Effector memory CD8-positive, alpha-beta T cell (primary cell): Measurements from ENCODE around the gene CST6.
"Not testable (repeated sequence)": the region's sequence is repeated elsewhere in the genome, so short reads cannot be mapped to it uniquely, and the experiment has no call there.

Experiments used
- ATAC-seq: fragments of 150-1000 bp; cut with Tn5 transposase; replicated peaks from 2 replicates; pipeline ENCODE4 v1.10.0; 2021; ENCODE audit warnings: mild to moderate bottlenecking, moderate library complexity
- DNase-seq, 3 experiments: peaks; one replicate each; pipeline ENCODE4 v3.0.0; 2021
- H3K27ac Mint-ChIP-seq, 2 donors: one replicate each; pipeline ENCODE4 v1.8.0; 2022; ENCODE audit warnings: mild to moderate bottlenecking in 2 of 2, mixed read lengths in 2 of 2, moderate library complexity in 2 of 2
- H3K27me3 Mint-ChIP-seq, 2 donors: one replicate each; pipeline ENCODE4 v1.8.0; 2022; ENCODE audit warnings: mixed read lengths in 2 of 2
- H3K36me3 Mint-ChIP-seq: one replicate; pipeline ENCODE4 v1.8.0; 2022; ENCODE audit warnings: mild to moderate bottlenecking, moderate library complexity, mixed read lengths; ENCODE audit not compliant: insufficient read depth
- H3K4me1 Mint-ChIP-seq, 2 donors: one replicate each; pipeline ENCODE4 v1.8.0; 2022; ENCODE audit warnings: low read depth in 2 of 2, mixed read lengths in 2 of 2
- H3K4me3 Mint-ChIP-seq, 2 donors: one replicate each; pipeline ENCODE4 v1.8.0; 2022; ENCODE audit warnings: mild to moderate bottlenecking in 2 of 2, mixed read lengths in 2 of 2, moderate library complexity in 2 of 2
- H3K9me3 Mint-ChIP-seq, 2 donors: one replicate each; pipeline ENCODE4 v1.8.0; 2022; ENCODE audit warnings: mixed read lengths in 2 of 2

The CST6 gene

DNA sequence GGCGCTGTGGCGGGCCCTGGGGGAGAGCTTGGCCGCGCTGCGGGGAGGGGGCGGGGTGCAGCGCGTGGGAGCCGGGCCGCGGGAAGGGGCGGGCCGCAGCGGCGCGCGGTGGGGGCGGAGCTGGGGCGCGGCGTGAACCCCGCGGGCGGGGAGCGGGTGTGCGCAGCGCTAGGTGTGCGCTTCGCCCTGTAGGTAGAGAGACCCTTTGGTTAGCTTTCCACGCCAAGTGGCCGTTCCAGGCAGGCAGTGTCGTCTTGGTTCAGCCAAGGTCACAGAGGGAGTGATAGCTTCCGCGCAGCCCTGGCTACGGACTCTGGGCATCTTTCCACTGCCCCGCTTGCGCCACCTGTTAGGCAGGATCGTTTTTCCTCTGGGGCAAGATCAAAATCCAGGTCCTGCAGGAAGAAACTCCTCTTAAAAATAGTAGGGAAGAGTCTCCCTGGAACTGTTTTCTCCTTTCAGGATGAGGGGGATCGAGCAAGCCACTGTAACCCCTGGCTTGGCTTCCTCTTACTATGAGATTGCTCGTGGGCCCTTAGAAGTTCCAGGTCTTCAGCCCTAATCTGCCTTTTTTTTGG is 9.1 kb upstream of the CST6 start:
- ATAC-seq (peak; percentile 72), DNase-seq (no peak)
- Mint-ChIP-seq H3K4me3 (peak overlapping the region; percentile 97), H3K9me3 (no peaks in the 10 kb centered on the region), H3K27me3 (no peaks in the 10 kb centered on the region), H3K4me1 (peaks cover 24 to 29% of the 10 kb centered on the region in 2 donors), H3K27ac (peak overlapping the region; percentile 96 to 97), H3K36me3 (peaks cover 45% of the 10 kb centered on the region)

DNA sequence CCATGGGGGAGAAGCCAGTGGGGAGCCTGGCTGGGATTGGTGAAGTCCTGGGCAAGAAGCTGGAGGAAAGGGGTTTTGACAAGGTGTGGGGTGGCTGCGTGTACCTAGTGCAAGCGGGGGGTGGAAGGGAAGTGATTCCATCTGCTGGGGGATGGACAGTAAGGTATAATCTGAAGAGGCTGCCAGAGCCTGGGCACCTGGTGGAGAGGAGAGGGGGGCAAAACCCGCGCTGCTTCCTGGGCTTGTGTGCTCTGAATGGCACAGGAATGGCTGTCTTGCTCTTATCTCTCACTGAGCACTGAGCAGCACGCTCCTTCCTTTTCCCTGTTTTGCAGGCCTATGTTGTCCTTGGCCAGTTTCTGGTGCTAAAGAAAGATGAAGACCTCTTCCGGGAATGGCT is 8.5 kb upstream of the CST6 start:
- H3K4me3 Mint-ChIP-seq, result peak overlapping the region; percentile 97
- DNase-seq, result no peak
- peaks cover 23 to 29% of the 10 kb centered on the region in 2 donors for H3K4me1 Mint-ChIP-seq
- ATAC-seq, result no peak
- peaks cover 40% of the 10 kb centered on the region for H3K36me3 Mint-ChIP-seq
- no peaks in the 10 kb centered on the region for H3K9me3 Mint-ChIP-seq
- no peaks in the 10 kb centered on the region for H3K27me3 Mint-ChIP-seq
- peak overlapping the region in 1 of 2 donors; percentile 96 for H3K27ac Mint-ChIP-seq

DNA sequence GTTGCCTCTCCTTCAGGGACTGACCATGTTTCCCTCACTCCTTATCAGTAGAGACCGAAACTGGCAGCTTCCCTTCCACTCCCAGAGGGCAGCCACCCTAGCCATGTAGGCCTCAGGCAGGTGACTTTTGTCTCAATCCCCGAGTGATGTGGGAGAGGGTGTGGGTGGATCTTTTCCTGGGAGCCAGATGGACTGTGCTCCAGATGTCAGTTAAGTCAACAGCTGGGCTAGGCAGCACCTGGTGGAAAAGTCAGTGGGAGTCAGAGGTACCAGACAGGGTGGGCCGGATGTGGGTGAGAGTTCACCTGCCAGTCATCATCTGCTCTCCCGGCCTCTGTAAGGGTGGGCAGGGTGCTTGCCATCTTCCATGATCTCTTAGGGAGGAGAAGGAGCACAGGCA is 7.6 kb upstream of the CST6 start:
- H3K27ac Mint-ChIP-seq, result peak overlapping the region in 1 of 2 donors; percentile 26
- peaks cover 31% of the 10 kb centered on the region for H3K36me3 Mint-ChIP-seq
- peaks cover 16 to 28% of the 10 kb centered on the region in 2 donors for H3K4me1 Mint-ChIP-seq
- no peaks in the 10 kb centered on the region for H3K9me3 Mint-ChIP-seq
- no peak overlapping the region for H3K4me3 Mint-ChIP-seq
- no peak for ATAC-seq
- no peaks in the 10 kb centered on the region for H3K27me3 Mint-ChIP-seq
- DNase-seq, result no peak

DNA sequence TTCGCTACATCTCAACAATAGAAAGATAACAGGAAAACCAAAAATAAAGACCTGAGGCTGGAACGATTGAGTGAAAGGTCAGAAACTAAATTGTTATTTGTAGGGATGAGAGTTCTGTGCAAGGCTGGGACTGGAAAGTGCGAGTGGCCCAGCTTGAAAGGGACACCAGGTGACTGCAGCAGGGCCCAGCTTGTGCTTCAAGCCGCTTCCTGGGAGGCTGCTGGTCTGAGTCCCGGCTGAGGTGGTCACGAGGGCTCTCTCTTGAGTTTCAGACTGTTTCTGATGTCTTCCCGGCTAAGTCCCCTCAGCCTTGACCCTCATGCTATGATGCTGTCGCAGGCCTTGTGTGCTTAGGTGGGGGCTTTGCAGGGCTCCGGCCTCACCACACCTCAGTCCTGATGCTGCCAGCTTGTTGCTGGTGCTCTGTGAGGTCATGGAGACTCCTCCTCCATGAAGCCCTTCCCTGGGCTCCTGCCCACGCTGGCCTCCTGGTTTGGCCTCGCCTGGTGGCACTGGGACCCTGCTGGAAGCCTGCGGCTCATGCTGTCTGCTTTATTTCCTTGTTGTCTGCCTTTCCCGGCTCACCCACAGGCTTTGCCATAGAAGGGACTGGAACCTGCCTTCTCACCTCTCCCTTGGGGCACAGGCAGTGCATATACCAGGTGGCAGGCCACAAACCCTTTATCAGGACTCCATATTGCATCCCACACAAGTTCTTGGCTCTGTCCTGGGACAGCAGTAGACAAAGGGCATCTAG is 5.5 kb upstream of the CST6 start:
- DNase-seq, result no peak
- Mint-ChIP-seq H3K4me1 (peaks cover 4 to 18% of the 10 kb centered on the region in 2 donors), H3K27me3 (peaks cover 4 to 9% of the 10 kb centered on the region in 2 donors), H3K36me3 (peaks cover 21% of the 10 kb centered on the region), H3K4me3 (no peak overlapping the region), H3K9me3 (no peaks in the 10 kb centered on the region), H3K27ac (no peak overlapping the region)
- no peak for ATAC-seq

DNA sequence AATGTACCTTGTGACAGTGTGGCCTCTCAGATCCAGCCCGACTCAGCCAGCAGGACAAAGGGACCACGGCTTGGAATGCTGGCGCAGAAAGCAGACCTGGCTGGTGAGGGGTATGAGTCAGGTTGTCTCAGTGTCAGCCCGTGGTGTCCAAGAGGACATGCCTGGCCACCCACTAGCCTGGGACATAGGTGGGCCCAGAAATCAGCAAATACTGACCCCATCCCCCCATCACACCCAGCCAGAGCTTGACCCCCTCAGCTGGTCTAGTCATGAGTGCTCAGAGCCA is 5.0 kb upstream of the CST6 start:
- Mint-ChIP-seq H3K4me3 (no peak overlapping the region), H3K9me3 (no peaks in the 10 kb centered on the region), H3K27me3 (peaks cover 4 to 9% of the 10 kb centered on the region in 2 donors), H3K27ac (no peak overlapping the region), H3K36me3 (peaks cover 20% of the 10 kb centered on the region), H3K4me1 (peaks cover 4 to 14% of the 10 kb centered on the region in 2 donors)
- DNase-seq (no peak), ATAC-seq (no peak)

DNA sequence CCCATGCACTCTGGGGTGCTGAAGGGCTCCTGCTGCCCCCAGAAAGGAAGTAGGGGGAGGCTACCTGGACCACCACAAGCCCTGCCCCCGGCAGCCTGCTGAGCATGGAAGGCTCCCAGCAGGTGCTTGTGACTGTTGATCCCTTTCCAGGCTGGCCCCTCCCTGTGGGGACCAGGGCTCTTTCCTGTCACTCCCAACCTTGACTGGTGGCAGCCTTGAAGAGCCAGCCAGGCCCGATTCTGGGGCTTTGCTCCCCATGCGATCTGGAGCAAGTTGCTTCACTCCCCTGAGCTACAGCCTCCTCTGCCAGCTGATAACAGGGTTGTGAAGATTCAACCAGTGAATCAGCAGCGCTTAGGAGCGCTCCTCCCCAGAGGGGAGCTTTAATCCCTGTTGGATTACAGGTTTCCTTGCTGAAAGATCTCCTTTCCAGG is 4.6 kb upstream of the CST6 start:
- no peak overlapping the region for H3K27ac Mint-ChIP-seq
- no peaks in the 10 kb centered on the region for H3K9me3 Mint-ChIP-seq
- DNase-seq (no peak), ATAC-seq (no peak)
- no peak overlapping the region for H3K4me3 Mint-ChIP-seq
- H3K4me1 Mint-ChIP-seq, result peaks cover 3 to 11% of the 10 kb centered on the region in 2 donors
- H3K36me3 Mint-ChIP-seq, result peaks cover 16% of the 10 kb centered on the region
- H3K27me3 Mint-ChIP-seq, result peaks cover 4 to 12% of the 10 kb centered on the region in 2 donors

DNA sequence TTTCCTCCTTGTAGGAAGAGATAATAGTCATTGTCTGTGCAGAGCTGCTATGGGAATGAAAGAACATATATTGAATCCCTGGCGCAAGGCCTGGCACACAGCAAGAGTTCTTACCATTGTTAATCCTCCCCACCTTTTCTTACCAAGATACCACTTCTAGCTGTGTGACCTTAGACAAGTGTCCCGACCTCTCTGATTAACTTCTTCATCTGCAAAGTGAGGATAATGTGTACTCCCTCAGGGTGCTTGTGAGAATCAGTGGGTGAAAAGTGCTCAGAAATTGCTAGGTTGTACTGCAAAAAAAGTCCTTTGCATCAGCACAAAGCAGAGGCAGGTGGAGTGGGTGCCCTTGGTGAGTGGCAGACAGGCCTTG is 3.7 kb upstream of the CST6 start:
- H3K4me1 Mint-ChIP-seq, result peaks cover 0 to 5% of the 10 kb centered on the region in 2 donors
- H3K27me3 Mint-ChIP-seq, result peaks cover 4 to 21% of the 10 kb centered on the region in 2 donors
- no peaks in the 10 kb centered on the region for H3K9me3 Mint-ChIP-seq
- DNase-seq, result no peak
- peaks cover 13% of the 10 kb centered on the region for H3K36me3 Mint-ChIP-seq
- no peak overlapping the region for H3K27ac Mint-ChIP-seq
- no peak for ATAC-seq
- H3K4me3 Mint-ChIP-seq, result no peak overlapping the region

DNA sequence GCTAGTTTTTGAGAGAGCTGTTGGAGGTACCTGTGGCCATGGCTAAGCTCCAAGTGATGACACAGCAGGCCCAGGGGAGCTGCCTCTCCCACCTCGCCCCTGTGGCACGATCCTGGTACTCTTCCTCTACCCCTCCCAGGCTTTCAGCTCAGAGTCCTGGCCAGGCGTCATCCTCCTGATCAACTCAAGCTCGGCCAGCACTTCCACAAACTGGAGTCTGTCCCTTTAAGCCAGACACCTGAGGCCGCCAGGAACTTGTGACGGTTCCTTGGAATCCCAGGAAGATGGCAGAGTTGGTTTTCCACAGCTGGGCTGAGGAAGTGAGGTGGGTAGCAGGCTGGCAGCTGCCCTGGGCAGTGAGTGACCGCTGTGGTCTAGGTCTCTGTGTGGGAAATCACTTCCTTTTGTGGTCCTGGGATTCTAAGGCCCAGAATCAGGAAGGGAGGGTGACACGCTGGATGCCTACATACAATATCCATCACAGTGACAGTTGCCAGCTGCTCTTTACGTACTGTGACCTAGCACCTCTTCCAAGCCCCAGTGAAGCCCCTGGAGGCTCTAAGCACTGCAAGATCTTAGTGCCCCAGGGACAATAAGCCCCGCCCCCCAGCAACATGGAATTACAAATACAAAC is 3.2 kb upstream of the CST6 start:
- Mint-ChIP-seq H3K9me3 (no peaks in the 10 kb centered on the region), H3K4me3 (no peak overlapping the region), H3K27me3 (peaks cover 4 to 25% of the 10 kb centered on the region in 2 donors), H3K36me3 (peaks cover 11% of the 10 kb centered on the region), H3K27ac (no peak overlapping the region), H3K4me1 (peaks cover 0 to 2% of the 10 kb centered on the region in 2 donors)
- ATAC-seq, result no peak
- no peak for DNase-seq

DNA sequence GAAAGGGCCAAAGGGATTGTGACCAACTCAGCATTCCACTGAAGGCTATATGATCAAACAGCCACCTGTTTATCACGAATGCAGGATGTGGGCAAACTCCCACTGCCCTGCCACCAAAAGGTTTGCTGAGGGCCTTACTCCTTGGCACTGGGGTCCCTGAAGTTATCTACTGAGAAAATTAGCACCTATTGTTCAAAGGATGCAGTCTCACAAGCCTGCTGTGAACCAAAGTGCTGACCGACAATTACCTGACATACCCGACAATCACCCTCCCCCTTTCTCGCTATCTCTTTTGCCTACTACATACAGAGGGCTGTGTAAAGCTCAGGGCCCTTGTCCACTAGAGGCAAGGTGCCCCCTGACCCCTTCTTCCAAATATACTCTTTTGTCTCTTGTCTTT is 1.8 kb upstream of the CST6 start:
- not testable (repeated sequence) for ATAC-seq, H3K4me1 Mint-ChIP-seq, H3K4me3 Mint-ChIP-seq, H3K9me3 Mint-ChIP-seq, H3K27ac Mint-ChIP-seq, DNase-seq, H3K36me3 Mint-ChIP-seq
- peaks cover 10 to 29% of the 10 kb centered on the region in 2 donors for H3K27me3 Mint-ChIP-seq

DNA sequence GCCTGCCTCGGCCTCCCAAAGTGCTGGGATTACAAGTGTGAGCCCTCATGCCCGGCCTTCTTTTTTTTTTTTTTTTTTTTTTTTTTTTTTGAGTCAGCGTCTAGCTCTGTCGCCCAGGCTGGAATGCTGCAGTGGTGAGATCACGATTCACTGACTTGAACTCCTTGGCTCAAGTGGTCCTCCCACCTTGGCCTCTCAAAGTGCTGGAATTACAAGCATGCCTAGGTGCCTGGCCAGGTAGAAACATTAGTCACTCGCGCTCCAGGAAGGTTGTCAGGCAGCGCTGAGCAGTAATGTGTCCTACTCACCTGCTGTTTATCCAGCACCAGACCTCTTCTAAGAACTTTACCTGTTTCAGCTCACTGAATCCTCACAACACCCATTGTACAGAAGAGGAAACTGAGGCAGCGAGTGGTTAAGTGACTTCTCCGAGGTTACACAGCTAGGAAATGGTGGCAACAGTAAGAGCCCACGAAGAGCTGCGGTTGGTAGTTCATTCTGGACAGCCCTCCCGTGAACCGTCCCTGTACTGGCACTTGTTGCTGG is 496 bp upstream of the CST6 start:
- Mint-ChIP-seq H3K27ac (no peak overlapping the region), H3K36me3 (no peaks in the 10 kb centered on the region), H3K4me3 (no peak overlapping the region), H3K4me1 (peaks cover 0 to 2% of the 10 kb centered on the region in 2 donors), H3K9me3 (no peaks in the 10 kb centered on the region), H3K27me3 (peaks cover 10 to 31% of the 10 kb centered on the region in 2 donors)
- ATAC-seq (no peak), DNase-seq (no peak)

DNA sequence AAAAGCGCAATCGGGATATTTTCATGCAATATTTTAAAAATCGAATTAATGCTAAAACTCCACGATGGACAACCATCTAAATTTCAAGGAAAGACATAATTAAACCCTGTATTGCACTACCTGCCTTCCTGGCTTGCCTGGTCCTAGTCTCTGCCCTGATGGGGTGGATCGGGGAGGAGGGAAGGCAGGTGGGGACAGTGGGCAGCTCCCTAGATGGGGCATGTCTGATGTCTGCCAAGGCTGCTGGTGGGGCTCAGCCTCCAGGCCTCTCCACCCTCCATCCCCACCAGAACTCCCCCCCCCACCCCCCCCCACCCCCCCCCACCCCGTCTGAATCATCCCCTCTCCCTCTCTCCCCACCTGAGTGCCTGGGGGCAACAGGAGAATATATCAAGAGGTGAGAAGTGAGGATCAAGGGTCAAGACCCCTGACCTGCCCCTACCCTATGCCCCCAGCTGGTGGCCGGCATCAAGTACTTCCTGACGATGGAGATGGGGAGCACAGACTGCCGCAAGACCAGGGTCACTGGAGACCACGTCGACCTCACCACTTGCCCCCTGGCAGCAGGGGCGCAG is 650 bp downstream of the CST6 start:
- no peak for ATAC-seq
- DNase-seq, result no peak
- Mint-ChIP-seq H3K27ac (no peak overlapping the region), H3K9me3 (no peaks in the 10 kb centered on the region), H3K4me1 (peaks cover 0 to 2% of the 10 kb centered on the region in 2 donors), H3K27me3 (peaks cover 10 to 31% of the 10 kb centered on the region in 2 donors), H3K4me3 (no peak overlapping the region), H3K36me3 (no peaks in the 10 kb centered on the region)

DNA sequence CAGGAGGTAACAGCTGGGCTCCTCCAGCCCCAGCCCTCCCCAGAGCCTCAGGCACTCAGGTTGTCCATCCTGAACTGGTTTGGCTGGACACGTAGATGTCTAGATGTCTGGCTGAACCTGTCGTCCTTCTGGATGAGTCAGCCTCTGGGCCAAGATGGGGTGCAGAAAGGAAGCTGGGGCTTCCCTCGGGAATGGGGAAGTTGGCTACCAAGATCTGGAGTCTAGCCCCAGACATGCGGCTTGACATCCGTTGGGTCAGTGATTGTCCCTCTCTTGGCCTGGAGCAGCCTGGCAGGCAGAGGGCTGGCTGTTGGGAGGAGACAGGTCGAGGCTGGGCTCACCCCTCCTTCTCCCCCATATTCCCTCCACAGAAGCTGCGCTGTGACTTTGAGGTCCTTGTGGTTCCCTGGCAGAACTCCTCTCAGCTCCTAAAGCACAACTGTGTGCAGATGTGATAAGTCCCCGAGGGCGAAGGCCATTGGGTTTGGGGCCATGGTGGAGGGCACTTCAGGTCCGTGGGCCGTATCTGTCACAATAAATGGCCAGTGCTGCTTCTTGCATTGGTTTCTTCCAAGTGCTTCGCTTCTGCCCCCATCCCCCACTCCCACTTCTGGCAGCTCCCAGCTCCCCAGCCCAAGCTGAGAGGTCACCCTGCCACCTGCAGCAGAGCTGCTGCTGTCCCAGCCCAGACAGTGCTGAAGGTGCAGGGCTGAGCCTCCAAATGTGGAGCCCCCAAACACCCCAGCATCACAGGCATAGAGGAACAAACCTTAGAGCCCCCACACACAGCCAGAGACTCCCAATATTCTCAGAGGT is 1.3 kb downstream of the CST6 start:
- Mint-ChIP-seq H3K27ac (no peak overlapping the region), H3K4me3 (no peak overlapping the region), H3K36me3 (no peaks in the 10 kb centered on the region), H3K27me3 (peaks cover 10 to 31% of the 10 kb centered on the region in 2 donors), H3K4me1 (peaks cover 0 to 2% of the 10 kb centered on the region in 2 donors), H3K9me3 (no peaks in the 10 kb centered on the region)
- ATAC-seq, result no peak
- DNase-seq, result no peak

DNA sequence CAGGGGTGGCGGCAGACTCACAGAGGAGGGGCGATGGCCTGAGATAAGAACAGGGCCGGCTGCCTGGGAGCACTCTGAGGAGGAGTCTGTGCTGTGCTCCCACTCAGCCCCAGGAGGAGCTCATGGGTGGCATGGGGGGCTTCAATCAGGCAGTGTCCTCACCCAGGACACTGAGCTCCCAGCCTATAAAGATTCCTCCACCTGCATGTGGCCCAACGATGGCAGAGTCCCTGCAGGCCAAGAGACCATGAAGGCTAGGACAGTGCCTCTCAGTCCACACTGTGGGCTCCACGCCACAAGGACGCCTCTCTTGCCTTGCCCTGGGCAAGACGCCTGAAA is 1.9 kb downstream of the CST6 start:
- H3K27ac Mint-ChIP-seq, result no peak overlapping the region
- DNase-seq (no peak), ATAC-seq (no peak)
- no peak overlapping the region for H3K4me3 Mint-ChIP-seq
- H3K27me3 Mint-ChIP-seq, result peaks cover 10 to 31% of the 10 kb centered on the region in 2 donors
- peaks cover 0 to 2% of the 10 kb centered on the region in 2 donors for H3K4me1 Mint-ChIP-seq
- H3K36me3 Mint-ChIP-seq, result no peaks in the 10 kb centered on the region
- H3K9me3 Mint-ChIP-seq, result no peaks in the 10 kb centered on the region
